HFF-Myc (cell line): ENCODE data around the gene RCVRN.

Source experiments
- DNase-seq: peaks from one replicate; pipeline ENCODE4 v3.0.0-alpha.2; 2011; ENCODE audit warnings: low read depth; ENCODE audit errors: extremely low read depth
- H3K4me3 ChIP-seq: replicated peaks from 2 replicates; pipeline ENCODE4 v1.5.1; 2011; ENCODE audit warnings: low read depth, mild to moderate bottlenecking, control low read depth, low read length
- CTCF ChIP-seq: IDR thresholded peaks from 2 replicates; pipeline ENCODE4 v1.5.1; 2012; ENCODE audit warnings: mild to moderate bottlenecking, low read depth, low read length, control low read depth; ENCODE audit errors: missing control alignments

Gene RCVRN

GRCh38 chr17:9900784-9901183 is 4.3 kb downstream of the RCVRN start:
- no peak for TF ChIP-seq CTCF
- DNase-seq, result no peak
- H3K4me3 ChIP-seq, result no peak overlapping the region

DNA sequence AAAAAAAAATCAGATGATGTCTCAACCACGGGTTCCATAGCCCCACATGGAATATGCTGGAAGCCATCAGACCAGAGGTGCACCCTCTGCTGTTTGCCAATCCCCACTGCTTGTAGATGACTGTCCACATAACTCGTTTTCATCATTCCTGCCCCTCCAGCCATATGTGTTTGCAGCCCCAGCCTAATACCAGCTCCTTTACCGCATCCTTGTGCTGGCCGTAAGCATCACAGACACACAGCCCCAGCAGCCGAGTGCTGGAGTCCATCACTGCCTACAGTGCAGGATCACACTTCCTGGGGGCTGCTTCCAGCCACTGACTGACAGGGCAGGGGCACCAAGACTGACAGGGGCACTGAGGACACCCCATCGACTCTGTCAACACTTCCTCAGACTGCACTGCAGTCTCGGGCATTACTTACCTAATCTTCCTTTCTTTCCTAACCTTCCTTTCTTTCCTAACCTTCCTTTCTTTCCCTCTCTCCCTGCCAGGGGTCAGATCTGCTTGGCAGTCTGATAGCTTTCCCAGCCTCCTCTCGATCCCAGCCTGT is 5.0 kb downstream of the RCVRN start:
- DNase-seq, result no peak
- TF ChIP-seq CTCF, result no peak

DNA sequence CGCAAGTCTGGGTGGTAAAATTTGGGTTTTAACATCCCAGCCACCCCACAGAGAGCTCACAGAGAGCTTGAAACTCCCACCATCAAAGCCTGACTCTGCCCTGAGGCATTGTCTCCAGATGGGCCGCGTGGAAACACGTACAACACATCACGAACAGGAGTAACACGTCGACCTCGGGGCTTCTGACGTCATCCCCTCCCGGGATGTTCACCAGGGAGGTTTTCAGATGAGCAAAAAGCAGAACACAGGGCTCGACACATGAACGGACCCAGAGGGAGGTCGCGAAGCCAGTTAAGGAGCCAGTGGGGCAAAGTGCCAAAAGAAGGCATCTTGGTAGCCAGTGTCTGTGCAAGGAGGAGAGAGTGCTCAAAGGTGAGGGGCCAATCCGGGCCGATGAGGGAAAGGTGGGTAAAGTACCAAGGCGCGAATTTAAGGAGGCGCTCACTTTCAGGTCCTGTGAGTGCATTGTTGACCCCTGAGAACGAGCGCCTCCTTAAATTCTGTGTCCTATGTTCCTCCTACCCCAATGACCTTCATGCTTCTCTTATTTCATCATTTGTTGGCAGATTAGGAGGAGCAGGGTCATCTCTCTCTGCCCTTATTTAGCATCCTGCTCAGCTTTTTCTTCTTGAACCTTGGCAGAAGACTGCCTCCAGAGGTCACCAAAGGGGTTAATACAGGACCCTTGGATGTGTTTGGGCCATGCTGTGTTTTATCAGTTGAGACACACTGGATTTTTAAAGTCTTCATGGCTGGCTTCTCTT is 5.6 kb downstream of the RCVRN start:
- no peak for DNase-seq
- H3K4me3 ChIP-seq, result no peak overlapping the region
- no peak for TF ChIP-seq CTCF

More for the DNA sequence above, 5.0 kb downstream of the RCVRN start:
- H3K4me3 ChIP-seq, result no peak overlapping the region

DNA sequence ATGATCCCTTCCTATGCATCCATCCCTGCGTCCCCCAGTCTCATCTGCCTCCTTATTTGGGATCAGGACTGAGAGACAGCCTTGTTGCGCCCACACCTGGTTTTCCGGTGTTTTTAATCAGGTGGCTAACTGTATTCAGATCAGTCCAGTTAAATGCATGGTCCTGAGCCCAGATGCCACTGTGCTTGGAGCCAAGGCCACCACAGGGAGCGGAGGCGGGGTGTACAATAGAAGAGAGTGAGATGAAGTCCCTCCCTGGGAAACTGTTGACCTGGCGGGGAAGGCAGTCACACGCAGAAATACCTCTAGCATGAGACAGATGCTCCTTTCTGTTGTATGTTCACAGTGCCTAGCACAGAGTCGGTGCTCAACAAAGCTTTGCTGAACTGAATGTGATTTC is 6.3 kb downstream of the RCVRN start:
- DNase-seq, result no peak
- H3K4me3 ChIP-seq, result no peak overlapping the region
- no peak for TF ChIP-seq CTCF

- H3K4me3 ChIP-seq, result no peak overlapping the region
- TF ChIP-seq CTCF, result no peak
- DNase-seq, result no peak
These were observed 7.6 kb downstream of the RCVRN start for GRCh38 chr17:9897372-9897968.

GRCh38 chr17:9895923-9896322 is 9.1 kb downstream of the RCVRN start:
- H3K4me3 ChIP-seq, result no peak overlapping the region
- no peak for TF ChIP-seq CTCF
- DNase-seq, result no peak
